ENCODE results near the gene NRTN. TPM values are rescaled to one million over a fixed set of nuclear protein-coding genes. Genes with fewer than 3 reads are reported as not detected.

NRTN gene
- total RNA-seq, 1 experiment from 2014 or later = 4.6 TPM

GRCh38 chr19:5808120-5808816, 3.4 kb downstream of the NRTN start:
- H3K14ac ChIP-seq (ENCODE audit: insufficient read depth, low read length) = no peak overlapping the region
- H3K27ac ChIP-seq (ENCODE audit: insufficient read length, low read depth, low read length) = no peak overlapping the region
- H3K18ac ChIP-seq (ENCODE audit: insufficient read length, low read depth, low read length) = no peak overlapping the region
- H3K79me2 ChIP-seq (ENCODE audit: insufficient read depth, low read length) = no peaks in the 10 kb centered on the region
- H4K8ac ChIP-seq (replicated peaks; ENCODE audit: insufficient read length, low read depth, low read length) = no peak overlapping the region
- no peak overlapping the region for H3K23ac ChIP-seq (ENCODE audit: insufficient read length, low read depth, low read length)
- H4K91ac ChIP-seq (ENCODE audit: insufficient read length, low read depth, low read length) = no peak overlapping the region
- no peaks in the 10 kb centered on the region for H3K9me3 ChIP-seq (ENCODE audit: control insufficient read depth, low read depth, low read length)
- no CpG with 5 or more reads among the region's 21 CpGs for WGBS (ENCODE audit: extremely low coverage, insufficient read length, low lambda C conversion rate)
- no peak for TF ChIP-seq CTCF (conservative IDR thresholded peaks at IDR 0.05)
- Mint-ChIP-seq H3K27me3 (ENCODE audit: low read depth) (peaks cover 24% of the 10 kb centered on the region), H3K9me3 (no peaks in the 10 kb centered on the region; a peak in 1 of 5 replicates), H3K36me3 (ENCODE audit: insufficient read depth in 1 of 3, low read depth in 3 of 3) (no peaks in the 10 kb centered on the region), H3K27ac (no peak overlapping the region), H3K4me3 (no peak overlapping the region; a peak in 1 of 5 replicates), H3K4me1 (peaks cover 12 to 22% of the 10 kb centered on the region in 2 experiments)
- no peak overlapping the region for H2BK120ac ChIP-seq (ENCODE audit: low read depth, low read length, poor library complexity, severe bottlenecking)
- H3T11ph ChIP-seq (ENCODE audit: low read length) = no peak overlapping the region
- H3K4me2 ChIP-seq (ENCODE audit: insufficient read depth, insufficient read length, low read length) = no peak overlapping the region
- no peak overlapping the region for H3K56ac ChIP-seq (ENCODE audit: insufficient read length, low read depth, low read length)
- no peak overlapping the region for H2BK12ac ChIP-seq (ENCODE audit: insufficient read length, low read depth, low read length)
- no peaks in the 10 kb centered on the region for H3K79me1 ChIP-seq (ENCODE audit: insufficient read depth, low read depth, low read length, poor library complexity, severe bottlenecking)
- no peak overlapping the region for H3K4ac ChIP-seq (ENCODE audit: low read depth, low read length)
- no peaks in the 10 kb centered on the region for H4K20me1 ChIP-seq (ENCODE audit: control insufficient read depth, insufficient read depth, insufficient read length)
- H2BK5ac ChIP-seq (ENCODE audit: insufficient read length, low read length) = no peak overlapping the region
- H2BK20ac ChIP-seq (ENCODE audit: low read depth, low read length, poor library complexity, severe bottlenecking) = no peak overlapping the region
- H3K27me3 ChIP-seq (ENCODE audit: insufficient read depth, low read length) = no peaks in the 10 kb centered on the region; the same call in 1 of the 2 replicates
- H3K23me2 ChIP-seq (ENCODE audit: insufficient read length, low read depth, low read length, poor library complexity, severe bottlenecking) = peaks cover 6% of the 10 kb centered on the region
- no peak overlapping the region for H2BK15ac ChIP-seq (ENCODE audit: low read depth, low read length)
- H2AFZ ChIP-seq (ENCODE audit: low read length) = no peak overlapping the region
- no peak overlapping the region for H2AK5ac ChIP-seq (ENCODE audit: insufficient read length, low read length)
- no peak overlapping the region for H3K9ac ChIP-seq (ENCODE audit: extremely low read depth, insufficient read length, low read length)
- no peak for DNase-seq
- H4K5ac ChIP-seq (ENCODE audit: insufficient read length, low read depth, low read length) = no peak overlapping the region
- H3K4me1 ChIP-seq (ENCODE audit: insufficient read depth, low read length) = no peaks in the 10 kb centered on the region

Data from H9 (cell line).